NCI-H510A (cell line): ENCODE data around the gene CYB5D1.

ENCODE experiments used
- DNase-seq: peaks from one replicate; lab custom pipeline; 2025; lab: John Stamatoyannopoulos, UW

The CYB5D1 gene

DNA sequence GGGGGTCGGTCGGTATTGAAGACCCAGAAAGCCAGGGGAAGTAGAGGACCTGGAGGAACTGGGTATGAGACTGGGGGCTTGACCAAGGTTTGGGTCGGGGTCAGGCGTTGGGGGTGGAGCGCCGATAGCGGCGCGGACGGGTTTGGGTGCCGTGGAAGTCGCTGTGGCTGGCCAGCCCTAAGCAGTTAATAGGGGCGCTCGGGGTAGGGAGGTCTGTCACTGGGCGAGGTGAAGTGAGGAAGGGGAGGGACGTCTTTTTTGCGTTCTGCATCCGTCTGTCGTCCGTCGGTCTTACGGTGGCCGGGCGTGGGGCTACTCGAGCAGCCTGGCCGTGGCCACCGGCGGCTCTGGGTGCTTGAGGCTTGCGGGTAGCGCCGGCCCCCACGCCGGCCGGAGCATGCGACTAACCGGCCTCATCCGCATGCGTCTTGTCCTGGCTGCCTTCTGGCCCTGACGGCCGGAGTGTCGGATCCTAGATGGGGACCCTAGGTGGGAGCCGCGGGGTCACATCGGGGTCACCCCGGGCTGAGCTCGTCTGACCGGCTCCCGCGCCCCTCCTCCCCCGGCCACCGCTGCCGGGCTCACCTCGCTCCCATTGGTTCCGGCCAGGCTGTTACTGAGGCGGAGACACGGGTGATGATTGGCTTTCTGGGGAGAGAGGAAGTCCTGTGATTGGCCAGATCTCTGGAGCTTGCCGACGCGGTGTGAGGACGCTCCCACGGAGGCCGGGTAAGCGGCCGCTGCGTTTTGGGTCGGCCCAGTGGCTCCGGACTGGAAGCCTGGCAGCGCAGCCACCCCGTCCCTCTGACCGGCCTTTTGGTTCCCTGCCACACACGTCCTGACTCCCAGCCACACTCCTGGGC, 13.3 kb upstream of the CYB5D1 start:
- DNase-seq = peak; percentile 87

DNA sequence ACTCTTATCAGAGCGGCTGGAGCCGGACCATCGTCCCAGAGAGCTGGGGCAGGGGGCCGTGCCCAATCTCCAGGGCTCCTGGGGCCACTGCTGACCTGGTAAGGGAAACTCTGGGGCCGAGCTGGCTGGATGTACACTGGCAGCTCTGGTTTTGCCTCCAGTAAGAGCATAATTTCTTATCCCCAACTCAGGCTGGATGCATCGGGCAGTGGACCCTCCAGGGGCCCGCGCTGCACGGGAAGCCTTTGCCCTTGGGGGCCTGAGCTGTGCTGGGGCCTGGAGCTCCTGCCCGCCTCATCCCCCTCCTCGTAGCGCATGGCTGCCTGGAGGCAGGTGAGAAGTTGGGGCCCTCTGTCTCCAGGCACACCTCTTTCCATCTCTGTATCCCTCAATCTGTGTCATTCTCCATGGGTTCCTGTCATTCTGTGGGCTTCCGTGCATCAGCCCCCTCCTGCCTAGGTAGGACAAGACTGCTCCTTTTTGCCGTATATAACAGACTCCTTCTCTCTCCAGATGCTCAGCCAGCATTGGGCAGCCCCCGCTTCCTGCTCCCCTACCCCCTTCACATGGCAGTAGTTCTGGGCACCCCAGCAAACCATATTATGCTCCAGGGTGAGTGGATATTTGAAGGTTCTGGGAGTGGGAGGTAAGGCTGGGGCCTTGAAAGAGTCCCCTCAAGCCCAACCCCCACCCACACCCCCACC, 12.3 kb upstream of the CYB5D1 start:
- no peak for DNase-seq

GRCh38 chr17:7846063-7846735, 11.6 kb upstream of the CYB5D1 start:
- DNase-seq = no peak

DNA sequence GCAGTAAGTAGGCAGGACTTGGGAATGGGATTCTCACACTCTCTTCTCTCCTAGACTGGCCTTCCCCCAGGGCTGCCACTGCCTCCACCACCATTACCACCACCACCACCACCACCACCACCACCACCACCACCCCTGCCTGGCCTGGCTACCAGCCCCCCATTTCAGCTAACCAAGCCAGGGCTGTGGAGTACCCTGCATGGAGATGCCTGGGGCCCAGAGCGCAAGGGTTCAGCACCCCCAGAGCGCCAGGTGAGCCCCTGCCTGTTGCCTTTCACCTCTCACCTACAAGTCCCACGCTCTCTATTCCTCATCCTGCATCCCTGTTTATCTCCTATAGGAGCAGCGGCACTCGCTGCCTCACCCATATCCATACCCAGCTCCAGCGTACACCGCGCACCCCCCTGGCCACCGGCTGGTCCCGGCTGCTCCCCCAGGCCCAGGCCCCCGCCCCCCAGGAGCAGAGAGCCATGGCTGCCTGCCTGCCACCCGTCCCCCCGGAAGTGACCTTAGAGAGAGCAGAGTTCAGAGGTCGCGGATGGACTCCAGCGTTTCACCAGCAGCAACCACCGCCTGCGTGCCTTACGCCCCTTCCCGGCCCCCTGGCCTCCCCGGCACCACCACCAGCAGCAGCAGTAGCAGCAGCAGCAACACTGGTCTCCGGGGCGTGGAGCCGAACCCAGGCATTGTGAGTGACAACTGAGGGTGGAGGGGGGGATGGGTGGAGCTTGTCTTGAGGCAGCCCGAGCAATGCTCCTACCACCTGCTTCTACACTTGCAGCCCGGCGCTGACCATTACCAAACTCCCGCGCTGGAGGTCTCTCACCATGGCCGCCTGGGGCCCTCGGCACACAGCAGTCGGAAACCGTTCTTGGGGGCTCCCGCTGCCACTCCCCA, 10.8 kb upstream of the CYB5D1 start:
- no peak for DNase-seq

DNA sequence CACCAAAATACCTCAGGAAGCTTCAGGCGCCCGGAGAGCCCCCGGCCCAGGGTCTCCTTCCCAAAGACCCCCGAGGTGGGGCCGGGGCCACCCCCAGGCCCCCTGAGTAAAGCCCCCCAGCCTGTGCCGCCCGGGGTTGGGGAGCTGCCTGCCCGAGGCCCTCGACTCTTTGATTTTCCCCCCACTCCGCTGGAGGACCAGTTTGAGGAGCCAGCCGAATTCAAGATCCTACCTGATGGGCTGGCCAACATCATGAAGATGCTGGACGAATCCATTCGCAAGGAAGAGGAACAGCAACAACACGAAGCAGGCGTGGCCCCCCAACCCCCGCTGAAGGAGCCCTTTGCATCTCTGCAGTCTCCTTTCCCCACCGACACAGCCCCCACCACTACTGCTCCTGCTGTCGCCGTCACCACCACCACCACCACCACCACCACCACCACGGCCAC, 9.6 kb upstream of the CYB5D1 start:
- no peak for DNase-seq

GRCh38 chr17:7848739-7849129, 9.1 kb upstream of the CYB5D1 start:
- DNase-seq = no peak

GRCh38 chr17:7849130-7849750, 8.6 kb upstream of the CYB5D1 start:
- no peak for DNase-seq

- DNase-seq = no peak
Measured at GRCh38 chr17:7849751-7850504, 7.9 kb upstream of the CYB5D1 start.

DNA sequence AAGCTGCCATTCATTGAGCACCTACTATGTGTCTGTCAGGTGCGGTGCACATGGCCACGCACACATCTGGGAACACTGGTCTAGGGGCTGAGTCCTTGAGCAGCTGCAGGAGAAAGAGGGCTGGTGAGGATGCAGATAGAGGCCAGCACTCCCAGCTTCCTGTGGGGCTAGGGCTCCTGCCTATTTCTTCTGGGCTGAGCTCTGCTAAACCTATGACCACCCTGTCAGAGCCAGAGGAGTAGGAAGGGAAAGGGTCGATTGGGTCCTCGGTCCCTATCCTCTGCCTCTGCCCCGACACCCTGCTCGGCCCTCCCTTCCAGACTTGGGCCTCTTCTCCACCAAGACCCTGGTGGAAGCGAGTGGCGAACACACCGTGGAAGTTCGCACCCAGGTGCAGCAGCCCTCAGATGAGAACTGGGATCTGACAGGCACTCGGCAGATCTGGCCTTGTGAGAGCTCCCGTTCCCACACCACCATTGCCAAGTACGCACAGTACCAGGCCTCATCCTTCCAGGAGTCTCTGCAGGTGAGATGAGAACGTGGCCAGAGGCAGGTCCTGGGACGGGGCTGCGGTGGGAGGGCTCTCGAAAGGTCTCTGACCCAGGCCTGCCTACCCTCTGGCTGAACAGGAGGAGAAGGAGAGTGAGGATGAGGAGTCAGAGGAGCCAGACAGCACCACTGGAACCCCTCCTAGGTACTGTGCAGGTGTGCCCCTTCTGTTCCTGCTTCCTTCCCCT, 6.9 kb upstream of the CYB5D1 start:
- no peak for DNase-seq

GRCh38 chr17:7851438-7852261, 6.2 kb upstream of the CYB5D1 start:
- DNase-seq = no peak

DNA sequence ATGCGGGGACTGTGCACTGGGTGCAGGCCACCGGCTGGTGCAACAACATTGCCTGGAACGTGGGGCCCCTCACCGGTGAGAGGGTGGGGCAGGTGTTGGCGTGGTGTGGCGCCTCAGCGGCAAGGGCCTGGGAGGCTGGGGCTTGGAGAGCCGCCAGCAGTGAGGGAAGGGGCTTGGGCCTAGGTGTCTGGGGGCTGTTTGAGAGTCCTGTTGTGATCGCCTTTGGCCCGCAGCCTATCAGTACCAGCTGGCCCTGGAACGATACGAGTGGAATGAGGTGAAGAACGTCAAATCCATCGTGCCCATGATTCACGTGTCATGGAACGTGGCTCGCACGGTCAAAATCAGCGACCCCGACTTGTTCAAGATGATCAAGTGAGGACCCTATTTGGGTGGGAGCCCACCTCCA, 5.5 kb upstream of the CYB5D1 start:
- DNase-seq = no peak

DNA sequence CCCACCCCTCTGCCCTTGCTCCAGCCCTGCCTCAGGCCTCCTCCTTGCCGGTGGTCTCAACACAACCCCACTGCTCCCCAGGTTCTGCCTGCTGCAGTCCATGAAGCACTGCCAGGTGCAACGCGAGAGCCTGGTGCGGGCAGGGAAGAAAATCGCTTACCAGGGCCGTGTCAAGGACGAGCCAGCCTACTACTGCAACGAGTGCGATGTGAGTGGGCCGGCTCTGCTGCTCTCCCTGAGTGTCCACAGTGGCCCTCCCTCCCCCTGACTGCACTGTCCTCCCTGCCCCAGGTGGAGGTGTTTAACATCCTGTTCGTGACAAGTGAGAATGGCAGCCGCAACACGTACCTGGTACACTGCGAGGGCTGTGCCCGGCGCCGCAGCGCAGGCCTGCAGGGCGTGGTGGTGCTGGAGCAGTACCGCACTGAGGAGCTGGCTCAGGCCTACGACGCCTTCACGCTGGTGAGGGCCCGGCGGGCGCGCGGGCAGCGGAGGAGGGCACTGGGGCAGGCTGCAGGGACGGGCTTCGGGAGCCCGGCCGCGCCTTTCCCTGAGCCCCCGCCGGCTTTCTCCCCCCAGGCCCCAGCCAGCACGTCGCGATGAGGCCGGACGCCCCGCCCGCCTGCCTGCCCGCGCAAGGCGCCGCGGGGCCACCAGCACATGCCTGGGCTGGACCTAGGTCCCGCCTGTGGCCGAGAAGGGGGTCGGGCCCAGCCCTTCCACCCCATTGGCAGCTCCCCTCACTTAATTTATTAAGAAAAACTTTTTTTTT, 4.7 kb upstream of the CYB5D1 start:
- DNase-seq = no peak

DNA sequence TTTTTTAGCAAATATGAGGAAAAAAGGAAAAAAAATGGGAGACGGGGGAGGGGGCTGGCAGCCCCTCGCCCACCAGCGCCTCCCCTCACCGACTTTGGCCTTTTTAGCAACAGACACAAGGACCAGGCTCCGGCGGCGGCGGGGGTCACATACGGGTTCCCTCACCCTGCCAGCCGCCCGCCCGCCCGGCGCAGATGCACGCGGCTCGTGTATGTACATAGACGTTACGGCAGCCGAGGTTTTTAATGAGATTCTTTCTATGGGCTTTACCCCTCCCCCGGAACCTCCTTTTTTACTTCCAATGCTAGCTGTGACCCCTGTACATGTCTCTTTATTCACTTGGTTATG, 4.1 kb upstream of the CYB5D1 start:
- no peak for DNase-seq

GRCh38 chr17:7854078-7854777, 3.6 kb upstream of the CYB5D1 start:
- DNase-seq = no peak

DNA sequence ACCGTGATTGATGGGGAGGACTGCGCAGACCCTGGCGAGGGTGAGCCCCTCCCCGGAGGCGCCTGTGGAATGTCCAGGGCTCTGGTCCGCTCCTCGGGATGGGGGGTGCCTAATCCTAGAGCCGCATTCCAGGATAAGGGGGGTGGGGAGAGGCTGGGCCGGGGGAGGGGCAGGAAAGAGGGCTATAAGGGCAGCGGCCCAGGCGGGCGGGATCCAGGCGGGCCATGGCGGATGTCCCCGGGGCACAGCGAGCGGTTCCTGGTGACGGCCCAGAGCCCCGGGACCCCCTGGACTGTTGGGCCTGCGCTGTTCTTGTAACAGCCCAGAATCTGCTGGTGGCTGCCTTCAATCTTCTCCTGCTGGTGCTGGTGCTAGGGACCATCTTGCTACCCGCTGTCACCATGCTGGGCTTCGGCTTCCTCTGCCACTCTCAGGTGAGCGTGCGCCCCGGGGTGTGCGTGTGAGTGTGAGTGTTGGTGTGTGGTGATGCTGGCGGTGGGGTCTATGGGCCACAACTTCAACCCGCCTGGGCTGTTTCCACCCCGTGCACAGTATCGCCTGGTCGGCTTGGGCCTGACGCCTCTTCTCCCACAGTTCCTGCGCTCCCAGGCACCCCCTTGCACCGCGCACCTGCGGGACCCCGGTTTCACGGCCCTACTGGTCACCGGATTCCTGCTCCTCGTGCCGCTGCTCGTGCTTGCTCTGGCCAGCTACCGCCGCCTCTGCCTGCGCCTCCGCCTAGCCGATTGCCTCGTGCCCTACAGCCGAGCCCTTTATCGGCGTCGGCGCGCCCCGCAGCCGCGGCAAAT, 2.7 kb upstream of the CYB5D1 start, which contains the start of gene TMEM88:
Gene TMEM88 (plus strand): TSS at position 216 of the 809 bp plus-strand sequence. CDS start 9 bp downstream, at position 225.
- no peak for DNase-seq

GRCh38 chr17:7855660-7856010, 2.2 kb upstream of the CYB5D1 start:
- no peak for DNase-seq
